Calu3 (cell line): ENCODE results near the gene CREB3L4. TPM values are rescaled to one million over a fixed set of nuclear protein-coding genes. Genes with fewer than 3 reads are reported as not detected.

Source experiments
- BruUV-seq: library from RNA; stranded (reverse); fragments of 400-500 nt; replicated peaks from 2 replicates; lab custom pipeline; 2021; lab: Mats Ljungman, UMichigan
- CTCF ChIA-PET: fragments of 300-600 bp; sonication (Branson Sonifier 250); formaldehyde crosslinking; loops from one replicate; lab custom pipeline; 2022; ENCODE audit warnings: antibody characterized with exemption; lab: Charles Lee
- DNase-seq: peaks from one replicate; pipeline ENCODE4 v3.0.0; 2022
- H3K27ac Mint-ChIP-seq: one replicate; pipeline ENCODE4 v1.8.0; 2022; ENCODE audit warnings: mixed read lengths; ENCODE audit not compliant: unreplicated experiment
- H3K27me3 Mint-ChIP-seq: one replicate; pipeline ENCODE4 v1.8.0; 2022; ENCODE audit warnings: mixed read lengths; ENCODE audit not compliant: unreplicated experiment
- H3K36me3 Mint-ChIP-seq: one replicate; pipeline ENCODE4 v1.8.0; 2022; ENCODE audit warnings: mild to moderate bottlenecking, moderate library complexity, mixed read lengths; ENCODE audit not compliant: insufficient read depth, unreplicated experiment
- H3K4me1 Mint-ChIP-seq: one replicate; pipeline ENCODE4 v1.8.0; 2022; ENCODE audit warnings: mild to moderate bottlenecking, low read depth, mixed read lengths; ENCODE audit not compliant: unreplicated experiment
- H3K4me3 Mint-ChIP-seq: one replicate; pipeline ENCODE4 v1.8.0; 2022; ENCODE audit warnings: mild to moderate bottlenecking, low read depth, moderate library complexity, mixed read lengths; ENCODE audit not compliant: unreplicated experiment
- H3K9me3 Mint-ChIP-seq: one replicate; pipeline ENCODE4 v1.8.0; 2022; ENCODE audit warnings: low read depth, mixed read lengths; ENCODE audit not compliant: unreplicated experiment
- intact Hi-C: fragments of 100-400 bp; cut with micrococcal nuclease; formaldehyde crosslinking; loops from one replicate; pipeline ENCODE4 v1.10.0; 2022; ENCODE audit not compliant: unreplicated experiment
- total RNA-seq: library from RNA; stranded (reverse); gene quantifications from 2 replicates; pipeline ENCODE4 v1.2.3, GENCODE V29; 2022
- TF ChIP-seq, protein P1 (sequence below): fragments of 200-600 bp; IDR thresholded peaks from one replicate; pipeline ENCODE4 v1.8.0; 2022; ENCODE audit warnings: antibody characterized with exemption; ENCODE audit not compliant: unreplicated experiment

The CREB3L4 gene
- total RNA-seq, 1 experiment from 2014 or later: 26.5 TPM

DNA sequence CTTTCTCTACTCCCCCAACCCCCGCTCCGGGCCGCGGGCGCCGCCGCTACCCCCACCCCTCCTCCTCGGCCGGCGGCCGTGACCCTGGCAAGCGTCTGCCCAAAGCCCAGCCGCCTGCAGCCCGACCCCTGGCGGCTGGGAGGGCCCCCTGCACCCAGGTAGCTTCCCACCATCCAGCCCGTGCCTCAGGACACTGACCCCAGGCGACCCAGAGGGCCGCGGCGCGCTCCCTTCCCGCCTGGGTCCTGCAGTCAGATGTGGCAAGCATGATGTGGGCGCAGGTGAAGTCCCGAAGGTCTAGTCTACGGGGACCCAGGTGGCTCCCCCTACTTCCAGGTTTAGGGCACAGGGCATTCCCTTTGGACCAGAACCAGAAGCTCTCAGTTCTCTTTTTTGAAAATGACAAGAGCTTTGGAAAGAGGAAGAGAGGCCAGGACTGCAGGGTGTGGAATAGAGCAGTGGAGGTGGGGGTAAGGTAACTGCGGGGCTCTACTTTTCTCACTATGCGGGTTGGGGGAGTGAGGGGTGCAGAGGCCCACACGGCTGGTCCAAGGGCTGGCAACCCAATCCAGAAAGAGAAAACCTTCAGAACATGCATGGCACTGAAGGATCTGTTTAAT, 21.0 kb upstream of the CREB3L4 start, which contains the start of gene DENND4B:
DENND4B (minus strand) TSS at position 97 of the 620 bp plus-strand sequence. CDS start 2,344 bp downstream, outside the sequence.
- CTCF ChIA-PET: interaction anchor here (0.6 to 1.9 kb wide), 15 partner anchors 11 to 159 kb away, joined by 3 to 9 read pairs (median 3); partner anchors contain the start of genes CREB3L4, CRTC2, RAB13 and SLC39A1
- peak; percentile 92 for DNase-seq
- H3K9me3 Mint-ChIP-seq: no peaks in the 10 kb centered on the region
- no peaks in the 10 kb centered on the region for H3K27me3 Mint-ChIP-seq
- intact Hi-C loops: no loop called here
- H3K4me3 Mint-ChIP-seq: peak within 1 kb of the TSS; percentile 86
- H3K36me3 Mint-ChIP-seq: peaks cover 41% of the 10 kb centered on the region
- H3K4me1 Mint-ChIP-seq: peaks cover 17% of the 10 kb centered on the region
- TF ChIP-seq, protein P1, sequence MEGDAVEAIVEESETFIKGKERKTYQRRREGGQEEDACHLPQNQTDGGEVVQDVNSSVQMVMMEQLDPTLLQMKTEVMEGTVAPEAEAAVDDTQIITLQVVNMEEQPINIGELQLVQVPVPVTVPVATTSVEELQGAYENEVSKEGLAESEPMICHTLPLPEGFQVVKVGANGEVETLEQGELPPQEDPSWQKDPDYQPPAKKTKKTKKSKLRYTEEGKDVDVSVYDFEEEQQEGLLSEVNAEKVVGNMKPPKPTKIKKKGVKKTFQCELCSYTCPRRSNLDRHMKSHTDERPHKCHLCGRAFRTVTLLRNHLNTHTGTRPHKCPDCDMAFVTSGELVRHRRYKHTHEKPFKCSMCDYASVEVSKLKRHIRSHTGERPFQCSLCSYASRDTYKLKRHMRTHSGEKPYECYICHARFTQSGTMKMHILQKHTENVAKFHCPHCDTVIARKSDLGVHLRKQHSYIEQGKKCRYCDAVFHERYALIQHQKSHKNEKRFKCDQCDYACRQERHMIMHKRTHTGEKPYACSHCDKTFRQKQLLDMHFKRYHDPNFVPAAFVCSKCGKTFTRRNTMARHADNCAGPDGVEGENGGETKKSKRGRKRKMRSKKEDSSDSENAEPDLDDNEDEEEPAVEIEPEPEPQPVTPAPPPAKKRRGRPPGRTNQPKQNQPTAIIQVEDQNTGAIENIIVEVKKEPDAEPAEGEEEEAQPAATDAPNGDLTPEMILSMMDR: peak; percentile 93
- peak within 1 kb of the TSS; percentile 59 for H3K27ac Mint-ChIP-seq
- no TSS peak for BruUV-seq

DNA sequence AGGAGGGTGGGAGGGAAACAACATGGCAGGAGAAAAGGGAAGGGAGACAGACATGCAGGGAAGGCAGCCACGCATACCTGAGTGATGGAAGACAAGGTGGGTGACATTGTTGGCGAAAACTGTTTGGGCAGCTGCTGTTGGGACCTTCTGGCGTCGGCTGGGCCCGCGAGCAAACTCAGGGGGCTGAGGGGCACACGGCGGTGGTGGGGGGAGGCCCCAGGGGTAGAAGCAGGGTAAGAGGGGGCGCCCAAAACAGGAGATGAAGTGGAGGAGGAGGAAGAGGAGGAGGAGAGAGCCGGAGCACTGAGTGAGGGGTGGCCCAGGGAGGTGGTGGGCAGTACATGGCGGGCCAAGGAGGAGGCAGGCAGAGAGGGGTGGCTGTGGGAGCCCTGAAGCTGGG, 16.5 kb upstream of the CREB3L4 start:
- TF ChIP-seq, protein P1: no peak
- no peak for DNase-seq
- H3K27ac Mint-ChIP-seq: no peak overlapping the region
- CTCF ChIA-PET: no interaction called here
- H3K27me3 Mint-ChIP-seq: no peaks in the 10 kb centered on the region
- H3K4me1 Mint-ChIP-seq: peaks cover 9% of the 10 kb centered on the region
- no peaks in the 10 kb centered on the region for H3K9me3 Mint-ChIP-seq
- intact Hi-C loops: no loop called here
- peaks cover 16% of the 10 kb centered on the region for H3K36me3 Mint-ChIP-seq
- no peak overlapping the region for H3K4me3 Mint-ChIP-seq
- no TSS peak for BruUV-seq

GRCh38 chr1:153951801-153952200, 15.9 kb upstream of the CREB3L4 start:
- CTCF ChIA-PET: no interaction called here

DNA sequence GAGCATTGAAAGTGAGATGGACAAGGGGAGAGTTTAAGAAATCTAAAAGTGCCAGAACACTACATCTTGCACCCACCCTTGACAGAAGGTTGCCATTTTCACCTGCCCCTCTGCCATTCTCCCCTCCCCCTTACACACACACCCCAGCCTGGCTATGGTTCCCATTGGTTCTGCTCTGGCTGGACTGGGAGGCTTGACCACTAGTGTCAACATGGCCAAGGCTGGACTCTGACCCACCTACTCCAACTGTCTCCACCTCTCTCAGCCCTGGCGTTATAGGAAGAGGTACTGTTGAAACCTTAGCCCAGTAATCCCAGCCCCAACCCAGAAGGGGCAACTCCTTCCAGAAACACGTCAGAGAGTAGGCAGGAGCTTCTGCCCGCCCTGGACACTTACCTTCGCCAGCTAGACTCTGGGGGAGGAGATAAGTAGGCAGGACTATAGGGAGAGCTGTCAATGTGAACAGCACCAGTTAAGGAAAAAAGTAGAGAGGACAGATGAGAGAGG, 13.8 kb upstream of the CREB3L4 start:
- Mint-ChIP-seq H3K4me3 (no peak overlapping the region), H3K4me1 (peaks cover 13% of the 10 kb centered on the region), H3K9me3 (no peaks in the 10 kb centered on the region), H3K27ac (no peak overlapping the region), H3K27me3 (no peaks in the 10 kb centered on the region), H3K36me3 (peaks cover 17% of the 10 kb centered on the region)
- intact Hi-C loops: no loop called here
- no peak for DNase-seq
- TF ChIP-seq, protein P1: no peak
- CTCF ChIA-PET: interaction anchor here (1.0 kb wide), 1 partner anchor 9 kb away, joined by 3 read pairs; the partner anchor contains the start of gene SLC39A1
- no TSS peak for BruUV-seq

More at GRCh38 chr1:153951801-153952200, 15.9 kb upstream of the CREB3L4 start:
- Mint-ChIP-seq H3K27me3 (no peaks in the 10 kb centered on the region), H3K9me3 (no peaks in the 10 kb centered on the region), H3K4me3 (no peak overlapping the region), H3K36me3 (peaks cover 10% of the 10 kb centered on the region), H3K27ac (no peak overlapping the region), H3K4me1 (peaks cover 8% of the 10 kb centered on the region)
- no TSS peak for BruUV-seq
- DNase-seq: no peak
- intact Hi-C loops: no loop called here
- TF ChIP-seq, protein P1: no peak
